ENCODE results near the gene ZNF354B.
"Not testable (repeated sequence)": the region's sequence is repeated elsewhere in the genome, so short reads cannot be mapped to it uniquely, and the experiment has no call there.

ZNF354B gene

DNA sequence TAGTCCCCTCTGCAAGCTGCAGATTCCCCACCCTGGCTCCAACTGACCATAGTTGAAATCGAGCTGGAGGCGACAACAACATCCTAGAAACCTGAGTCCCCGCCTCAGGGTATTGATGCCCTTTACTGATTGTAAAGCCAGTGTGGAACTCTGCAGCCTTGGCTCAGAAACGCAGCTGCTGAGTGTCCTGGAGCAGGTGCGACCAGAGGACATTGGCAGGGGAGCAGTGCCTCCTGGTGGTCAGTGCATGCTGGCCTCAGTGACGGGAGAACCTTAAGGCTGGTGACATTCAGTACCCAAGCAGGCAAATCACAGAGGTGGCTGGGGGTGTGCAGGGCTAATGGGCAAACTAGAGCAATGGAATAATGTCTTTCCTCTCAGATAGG, 20.4 kb upstream of the ZNF354B start:
- no peak overlapping the region for H3K4me3 ChIP-seq (ENCODE audit: low read depth in 1 of 2, low read length in 1 of 2)
- no peaks in the 10 kb centered on the region for H3K9me3 ChIP-seq
- H3K4me1 ChIP-seq (ENCODE audit: control insufficient read depth in 1 of 2, insufficient read depth in 1 of 2, low read depth in 1 of 2, low read length in 1 of 2) = no peaks in the 10 kb centered on the region
- TF ChIP-seq, protein P1, sequence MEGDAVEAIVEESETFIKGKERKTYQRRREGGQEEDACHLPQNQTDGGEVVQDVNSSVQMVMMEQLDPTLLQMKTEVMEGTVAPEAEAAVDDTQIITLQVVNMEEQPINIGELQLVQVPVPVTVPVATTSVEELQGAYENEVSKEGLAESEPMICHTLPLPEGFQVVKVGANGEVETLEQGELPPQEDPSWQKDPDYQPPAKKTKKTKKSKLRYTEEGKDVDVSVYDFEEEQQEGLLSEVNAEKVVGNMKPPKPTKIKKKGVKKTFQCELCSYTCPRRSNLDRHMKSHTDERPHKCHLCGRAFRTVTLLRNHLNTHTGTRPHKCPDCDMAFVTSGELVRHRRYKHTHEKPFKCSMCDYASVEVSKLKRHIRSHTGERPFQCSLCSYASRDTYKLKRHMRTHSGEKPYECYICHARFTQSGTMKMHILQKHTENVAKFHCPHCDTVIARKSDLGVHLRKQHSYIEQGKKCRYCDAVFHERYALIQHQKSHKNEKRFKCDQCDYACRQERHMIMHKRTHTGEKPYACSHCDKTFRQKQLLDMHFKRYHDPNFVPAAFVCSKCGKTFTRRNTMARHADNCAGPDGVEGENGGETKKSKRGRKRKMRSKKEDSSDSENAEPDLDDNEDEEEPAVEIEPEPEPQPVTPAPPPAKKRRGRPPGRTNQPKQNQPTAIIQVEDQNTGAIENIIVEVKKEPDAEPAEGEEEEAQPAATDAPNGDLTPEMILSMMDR (IDR thresholded peaks at IDR 0.05) = peak; percentile 57
- H3K36me3 ChIP-seq = no peaks in the 10 kb centered on the region
- no peak overlapping the region for H3K27ac ChIP-seq
- peaks cover 33% of the 10 kb centered on the region for H3K27me3 ChIP-seq

DNA sequence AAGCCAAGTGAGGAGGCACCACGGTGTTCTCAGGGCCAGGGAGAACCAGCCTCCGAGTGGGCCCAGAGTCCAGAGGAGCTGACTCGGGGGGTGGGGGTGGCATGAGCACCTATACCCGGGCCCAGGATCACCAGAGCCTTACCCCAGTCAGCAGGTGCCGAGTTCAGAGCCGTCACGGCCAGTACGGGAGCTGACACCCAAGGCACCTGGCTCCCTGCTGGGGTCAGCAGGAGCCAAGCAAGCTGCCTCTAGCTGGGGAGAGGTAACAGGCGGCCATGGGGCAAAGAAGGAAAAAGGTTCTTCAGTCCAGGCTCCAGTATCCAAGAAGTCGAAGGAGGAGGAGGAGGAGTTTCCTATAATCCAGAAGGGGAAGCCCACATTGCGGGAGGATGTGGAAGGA, 19.4 kb upstream of the ZNF354B start:
- H3K4me1 ChIP-seq (ENCODE audit: control insufficient read depth in 1 of 2, insufficient read depth in 1 of 2, low read depth in 1 of 2, low read length in 1 of 2); H3K4me3 ChIP-seq (ENCODE audit: low read depth in 1 of 2, low read length in 1 of 2); H3K9me3 ChIP-seq; H3K36me3 ChIP-seq; H3K27ac ChIP-seq: not testable (repeated sequence)
- peaks cover 37% of the 10 kb centered on the region for H3K27me3 ChIP-seq

DNA sequence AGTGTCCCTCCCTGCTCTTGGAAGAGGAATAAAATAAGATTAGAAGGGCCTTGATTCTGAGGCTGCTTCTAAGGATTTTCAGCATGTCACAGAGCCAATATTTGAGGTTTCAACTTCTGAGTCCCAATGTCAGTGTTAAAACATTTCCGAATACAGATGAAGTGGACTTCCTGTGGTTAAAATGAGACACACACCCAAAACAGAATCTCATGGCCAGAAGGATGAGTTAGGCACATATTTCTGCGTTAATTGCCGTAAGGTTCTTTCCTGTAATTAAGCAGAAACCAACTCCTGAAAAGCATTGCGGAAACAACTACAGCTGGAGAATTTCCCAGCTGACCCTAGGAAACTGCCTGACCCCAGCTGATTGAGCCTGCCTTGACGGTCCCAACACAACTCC, 10.4 kb upstream of the ZNF354B start:
- TF ChIP-seq, protein P1 (IDR thresholded peaks at IDR 0.05) = no peak
- H3K4me3 ChIP-seq (ENCODE audit: low read depth in 1 of 2, low read length in 1 of 2) = no peak overlapping the region
- H3K4me1 ChIP-seq (ENCODE audit: control insufficient read depth in 1 of 2, insufficient read depth in 1 of 2, low read depth in 1 of 2, low read length in 1 of 2) = no peaks in the 10 kb centered on the region
- no peaks in the 10 kb centered on the region for H3K36me3 ChIP-seq
- H3K27ac ChIP-seq = no peak overlapping the region
- H3K27me3 ChIP-seq = peaks cover 44% of the 10 kb centered on the region
- H3K9me3 ChIP-seq = no peaks in the 10 kb centered on the region

DNA sequence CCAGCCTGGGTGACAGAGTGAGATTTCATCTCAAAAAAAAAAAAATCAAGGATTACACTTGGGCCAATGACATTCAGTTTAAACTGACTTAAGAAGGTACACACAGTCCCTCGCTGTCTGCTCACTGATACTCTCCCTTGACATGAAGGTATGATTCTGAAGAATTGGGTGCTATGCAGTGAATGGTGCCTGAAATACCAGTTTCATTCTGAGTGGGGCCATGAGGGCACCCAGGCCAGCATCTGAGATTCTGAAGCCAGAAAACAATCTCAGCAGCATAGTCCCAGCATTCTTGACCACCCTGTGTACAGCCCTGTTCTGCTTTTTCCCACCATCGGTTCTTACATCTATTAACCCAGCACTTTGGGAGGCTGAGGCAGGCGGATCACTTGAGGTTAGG, 7.8 kb upstream of the ZNF354B start:
- TF ChIP-seq, protein P1 (IDR thresholded peaks at IDR 0.05) = no peak
- H3K27me3 ChIP-seq = peaks cover 34% of the 10 kb centered on the region

DNA sequence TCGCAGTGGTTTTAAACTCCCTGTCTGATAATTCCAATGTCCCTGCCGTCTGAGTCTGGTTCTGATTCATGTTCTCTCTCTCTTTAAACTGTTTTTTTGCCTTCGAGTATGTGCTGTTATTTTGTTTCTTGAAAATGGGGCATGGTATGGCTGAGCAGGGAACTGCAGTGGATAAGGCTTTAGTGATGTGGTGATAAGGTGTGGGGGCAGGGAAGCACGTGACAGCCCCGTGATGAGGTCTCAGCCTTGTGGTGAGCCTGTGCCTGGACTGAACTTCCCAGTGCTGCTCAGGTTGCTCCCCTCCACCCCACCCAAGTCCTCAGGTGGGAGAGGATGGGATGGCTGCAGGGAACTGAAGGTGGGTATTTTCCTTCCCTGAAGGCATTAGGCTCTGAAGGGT, 5.5 kb upstream of the ZNF354B start:
- Histone ChIP-seq H3K27me3 (peaks cover 23% of the 10 kb centered on the region), H3K27ac (no peak overlapping the region), H3K4me1 (ENCODE audit: control insufficient read depth in 1 of 2, insufficient read depth in 1 of 2, low read depth in 1 of 2, low read length in 1 of 2) (no peaks in the 10 kb centered on the region), H3K4me3 (ENCODE audit: low read depth in 1 of 2, low read length in 1 of 2) (no peak overlapping the region), H3K36me3 (no peaks in the 10 kb centered on the region), H3K9me3 (no peaks in the 10 kb centered on the region)
- TF ChIP-seq, protein P1 (IDR thresholded peaks at IDR 0.05) = no peak

More for the DNA sequence above, 7.8 kb upstream of the ZNF354B start:
- Histone ChIP-seq H3K4me3 (ENCODE audit: low read depth in 1 of 2, low read length in 1 of 2) (no peak overlapping the region), H3K36me3 (no peaks in the 10 kb centered on the region), H3K9me3 (no peaks in the 10 kb centered on the region), H3K4me1 (ENCODE audit: control insufficient read depth in 1 of 2, insufficient read depth in 1 of 2, low read depth in 1 of 2, low read length in 1 of 2) (no peaks in the 10 kb centered on the region), H3K27ac (no peak overlapping the region)

DNA sequence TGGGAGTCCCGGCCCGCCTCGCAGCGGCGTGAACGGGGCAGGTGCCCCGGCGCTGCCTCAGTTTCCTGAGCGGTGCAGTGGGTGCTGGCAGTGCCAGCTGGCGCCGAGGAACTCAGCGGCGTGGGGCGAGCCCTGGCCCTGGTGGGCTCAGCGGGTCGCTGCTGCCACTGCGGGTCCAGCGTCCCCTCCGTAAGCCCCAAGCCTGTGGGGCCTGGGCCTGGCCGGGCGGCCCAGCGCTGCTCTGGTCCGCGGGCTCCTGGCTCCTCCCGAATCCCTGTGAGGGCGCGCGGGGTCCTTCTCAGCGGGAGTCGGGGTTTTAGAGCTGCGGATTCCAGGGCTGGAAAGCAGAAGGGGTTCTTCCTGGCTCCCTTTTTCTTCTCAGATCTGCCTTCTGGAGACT, 862 bp downstream of the ZNF354B start:
- not testable (repeated sequence) for H3K27ac ChIP-seq; H3K9me3 ChIP-seq; H3K4me1 ChIP-seq (ENCODE audit: control insufficient read depth in 1 of 2, insufficient read depth in 1 of 2, low read depth in 1 of 2, low read length in 1 of 2)
- peaks cover 14% of the 10 kb centered on the region for H3K27me3 ChIP-seq
- peak overlapping the region; percentile 60 to 61 for H3K4me3 ChIP-seq (ENCODE audit: low read depth in 1 of 2, low read length in 1 of 2)
- peaks cover 12% of the 10 kb centered on the region for H3K36me3 ChIP-seq

DNA sequence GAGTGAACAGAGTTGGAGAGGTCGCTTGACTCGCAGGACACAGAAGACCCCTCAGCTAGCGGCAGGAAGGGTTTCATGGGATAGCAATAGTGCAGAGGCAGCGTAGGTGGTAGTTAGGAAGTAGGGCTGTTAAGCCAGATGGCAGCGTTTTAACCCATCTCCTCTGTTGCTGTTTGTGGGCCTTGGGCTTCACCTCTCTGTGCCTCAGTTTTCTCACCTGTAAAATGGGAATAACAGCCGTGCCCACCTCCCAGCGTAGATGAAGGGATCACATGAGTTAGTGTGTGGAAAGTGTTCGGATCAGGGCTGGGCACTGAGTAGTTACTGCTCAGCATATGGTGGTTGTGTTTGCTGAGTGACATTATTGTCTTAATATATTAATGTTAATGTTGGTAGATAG, 1.9 kb downstream of the ZNF354B start:
- Histone ChIP-seq H3K27me3 (peaks cover 14% of the 10 kb centered on the region), H3K4me1 (ENCODE audit: control insufficient read depth in 1 of 2, insufficient read depth in 1 of 2, low read depth in 1 of 2, low read length in 1 of 2) (peaks cover 4 to 6% of the 10 kb centered on the region in 2 experiments), H3K36me3 (peaks cover 20% of the 10 kb centered on the region), H3K4me3 (ENCODE audit: low read depth in 1 of 2, low read length in 1 of 2) (no peak overlapping the region), H3K27ac (no peak overlapping the region), H3K9me3 (no peaks in the 10 kb centered on the region)
- TF ChIP-seq, protein P1 (IDR thresholded peaks at IDR 0.05) = no peak
